H54 (cell line): Measurements from ENCODE around the gene GPRASP1.
"Not testable (repeated sequence)": the region's sequence is repeated elsewhere in the genome, so short reads cannot be mapped to it uniquely, and the experiment has no call there.

Experiments used
- DNase-seq: peaks from one replicate; pipeline ENCODE4 v3.0.0; 2011; ENCODE audit warnings: low spot score, mixed read lengths; ENCODE audit not compliant: insufficient read length
- FAIRE-seq: peaks from 3 replicates; lab custom pipeline; 2011; peaks lifted over from hg19 to GRCh38; lab: Jason Lieb, UNC
- POLR2A ChIP-seq: IDR thresholded peaks from 2 replicates; pipeline ENCODE4 v1.6.1; 2011; ENCODE audit warnings: low read depth, mild to moderate bottlenecking, low read length

Gene GPRASP1, protein sequence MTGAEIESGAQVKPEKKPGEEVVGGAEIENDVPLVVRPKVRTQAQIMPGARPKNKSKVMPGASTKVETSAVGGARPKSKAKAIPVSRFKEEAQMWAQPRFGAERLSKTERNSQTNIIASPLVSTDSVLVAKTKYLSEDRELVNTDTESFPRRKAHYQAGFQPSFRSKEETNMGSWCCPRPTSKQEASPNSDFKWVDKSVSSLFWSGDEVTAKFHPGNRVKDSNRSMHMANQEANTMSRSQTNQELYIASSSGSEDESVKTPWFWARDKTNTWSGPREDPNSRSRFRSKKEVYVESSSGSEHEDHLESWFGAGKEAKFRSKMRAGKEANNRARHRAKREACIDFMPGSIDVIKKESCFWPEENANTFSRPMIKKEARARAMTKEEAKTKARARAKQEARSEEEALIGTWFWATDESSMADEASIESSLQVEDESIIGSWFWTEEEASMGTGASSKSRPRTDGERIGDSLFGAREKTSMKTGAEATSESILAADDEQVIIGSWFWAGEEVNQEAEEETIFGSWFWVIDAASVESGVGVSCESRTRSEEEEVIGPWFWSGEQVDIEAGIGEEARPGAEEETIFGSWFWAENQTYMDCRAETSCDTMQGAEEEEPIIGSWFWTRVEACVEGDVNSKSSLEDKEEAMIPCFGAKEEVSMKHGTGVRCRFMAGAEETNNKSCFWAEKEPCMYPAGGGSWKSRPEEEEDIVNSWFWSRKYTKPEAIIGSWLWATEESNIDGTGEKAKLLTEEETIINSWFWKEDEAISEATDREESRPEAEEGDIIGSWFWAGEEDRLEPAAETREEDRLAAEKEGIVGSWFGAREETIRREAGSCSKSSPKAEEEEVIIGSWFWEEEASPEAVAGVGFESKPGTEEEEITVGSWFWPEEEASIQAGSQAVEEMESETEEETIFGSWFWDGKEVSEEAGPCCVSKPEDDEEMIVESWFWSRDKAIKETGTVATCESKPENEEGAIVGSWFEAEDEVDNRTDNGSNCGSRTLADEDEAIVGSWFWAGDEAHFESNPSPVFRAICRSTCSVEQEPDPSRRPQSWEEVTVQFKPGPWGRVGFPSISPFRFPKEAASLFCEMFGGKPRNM (N-terminal part only)

DNA sequence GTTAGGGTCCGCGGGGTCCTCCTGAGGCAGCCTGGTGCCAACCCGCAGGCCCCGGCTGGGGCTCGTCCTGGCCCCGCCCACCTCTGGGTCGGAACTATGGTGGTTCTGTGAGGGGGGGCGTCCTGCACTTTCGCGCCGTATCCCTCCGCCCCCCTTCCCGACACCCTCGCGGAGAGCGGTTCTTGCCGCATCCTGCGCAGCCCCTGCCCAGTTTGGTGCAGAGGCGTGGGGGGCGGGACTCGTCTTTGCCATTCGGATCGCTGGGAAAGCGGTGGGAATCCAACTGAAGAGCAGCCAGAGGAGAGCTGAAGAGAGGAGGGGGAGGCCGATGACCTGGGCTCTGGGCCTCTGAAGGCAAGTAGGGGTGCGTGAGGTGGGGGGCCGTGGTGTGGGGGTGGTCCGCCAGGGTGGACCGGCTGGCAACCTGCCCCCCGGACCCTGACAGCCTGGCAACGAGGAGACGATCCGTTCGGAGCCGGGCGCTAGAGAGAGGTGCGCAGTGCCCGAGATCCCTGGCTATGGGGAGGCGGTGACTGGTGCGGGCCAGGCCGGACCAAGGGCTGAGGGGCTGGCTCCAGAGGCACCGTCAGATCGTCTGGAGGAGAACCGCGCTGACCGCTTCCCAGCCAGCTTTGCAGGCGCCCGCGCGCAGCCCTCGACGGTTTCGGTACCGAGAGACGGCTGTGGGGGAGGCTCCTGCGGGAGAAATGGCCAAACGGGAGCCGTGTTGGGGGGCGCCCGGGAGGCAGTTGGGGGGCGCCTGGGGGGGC, at the start of gene GPRASP1:
TSS of gene GPRASP1 (plus strand) at position 242 of the 770 bp plus-strand sequence. CDS start 2,431 bp downstream, outside the sequence.
- DNase-seq (no peak), FAIRE-seq (no peak)
- no peak for TF ChIP-seq POLR2A

- TF ChIP-seq POLR2A = no peak
- no peak for FAIRE-seq
Measured at GRCh38 chrX:102604327-102604726, 47.0 kb upstream of the GPRASP1 start.

DNA sequence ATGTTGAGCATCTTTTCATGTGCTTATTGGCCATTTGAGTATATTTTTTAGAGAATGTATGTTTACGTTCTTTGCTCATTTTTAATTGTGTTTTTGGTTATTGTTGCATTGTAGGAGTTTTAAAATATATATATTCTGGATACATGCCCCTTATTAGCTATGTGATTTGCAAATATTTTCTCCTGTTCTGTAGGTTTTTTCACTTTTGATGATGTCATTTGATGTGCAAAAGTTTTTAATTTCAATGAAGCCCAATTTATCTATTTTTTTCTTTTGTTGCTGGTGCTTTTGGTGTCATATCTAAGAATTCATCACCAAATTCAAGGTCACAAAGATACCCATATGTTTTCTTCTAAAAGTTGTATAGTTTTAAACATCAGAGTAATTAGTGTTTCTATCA, 45.2 kb upstream of the GPRASP1 start:
- TF ChIP-seq POLR2A = no peak
- FAIRE-seq = no peak

More at GRCh38 chrX:102604327-102604726, 47.0 kb upstream of the GPRASP1 start:
- DNase-seq = no peak

GRCh38 chrX:102610905-102611304, 40.4 kb upstream of the GPRASP1 start:
- DNase-seq (no peak), FAIRE-seq (no peak)
- no peak for TF ChIP-seq POLR2A

More for the DNA sequence above, 45.2 kb upstream of the GPRASP1 start:
- DNase-seq = no peak

GRCh38 chrX:102624105-102624504, 27.2 kb upstream of the GPRASP1 start:
- no peak for DNase-seq
- no peak for TF ChIP-seq POLR2A
- no peak for FAIRE-seq

GRCh38 chrX:102627640-102628039, 23.6 kb upstream of the GPRASP1 start:
- no peak for DNase-seq
- FAIRE-seq = no peak
- TF ChIP-seq POLR2A = no peak

DNA sequence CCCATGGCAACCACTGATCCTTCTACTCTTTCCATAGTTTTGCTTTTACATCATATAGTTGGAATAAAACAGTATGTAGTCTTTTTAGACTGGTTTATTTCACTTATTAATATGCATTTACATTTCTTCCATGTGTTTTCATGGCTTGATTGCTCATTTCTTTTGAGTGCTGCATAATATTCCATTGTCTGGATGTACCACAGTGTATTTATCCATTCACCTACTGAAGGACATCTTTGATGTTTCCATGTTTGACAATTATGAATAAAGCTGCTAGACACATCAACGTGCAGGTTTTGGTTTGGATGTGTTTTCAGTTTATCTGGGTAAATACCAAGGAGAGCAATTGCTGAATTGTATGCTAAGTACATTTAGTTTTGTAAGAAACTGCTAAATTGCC, 13.7 kb upstream of the GPRASP1 start:
- no peak for DNase-seq
- FAIRE-seq = no peak
- no peak for TF ChIP-seq POLR2A

- no peak for TF ChIP-seq POLR2A
- DNase-seq = no peak
- no peak for FAIRE-seq
Measured at GRCh38 chrX:102650903-102651241, 411 bp upstream of the GPRASP1 start.

- no peak for DNase-seq
- TF ChIP-seq POLR2A = no peak
- no peak for FAIRE-seq
Measured at GRCh38 chrX:102652031-102652688, 877 bp downstream of the GPRASP1 start.

GRCh38 chrX:102654696-102655095, 3.4 kb downstream of the GPRASP1 start:
- TF ChIP-seq POLR2A = no peak
- no peak for FAIRE-seq
- no peak for DNase-seq

- TF ChIP-seq POLR2A = no peak
- FAIRE-seq (no peak), DNase-seq (no peak)
Measured at GRCh38 chrX:102658556-102658955, 7.3 kb downstream of the GPRASP1 start.

DNA sequence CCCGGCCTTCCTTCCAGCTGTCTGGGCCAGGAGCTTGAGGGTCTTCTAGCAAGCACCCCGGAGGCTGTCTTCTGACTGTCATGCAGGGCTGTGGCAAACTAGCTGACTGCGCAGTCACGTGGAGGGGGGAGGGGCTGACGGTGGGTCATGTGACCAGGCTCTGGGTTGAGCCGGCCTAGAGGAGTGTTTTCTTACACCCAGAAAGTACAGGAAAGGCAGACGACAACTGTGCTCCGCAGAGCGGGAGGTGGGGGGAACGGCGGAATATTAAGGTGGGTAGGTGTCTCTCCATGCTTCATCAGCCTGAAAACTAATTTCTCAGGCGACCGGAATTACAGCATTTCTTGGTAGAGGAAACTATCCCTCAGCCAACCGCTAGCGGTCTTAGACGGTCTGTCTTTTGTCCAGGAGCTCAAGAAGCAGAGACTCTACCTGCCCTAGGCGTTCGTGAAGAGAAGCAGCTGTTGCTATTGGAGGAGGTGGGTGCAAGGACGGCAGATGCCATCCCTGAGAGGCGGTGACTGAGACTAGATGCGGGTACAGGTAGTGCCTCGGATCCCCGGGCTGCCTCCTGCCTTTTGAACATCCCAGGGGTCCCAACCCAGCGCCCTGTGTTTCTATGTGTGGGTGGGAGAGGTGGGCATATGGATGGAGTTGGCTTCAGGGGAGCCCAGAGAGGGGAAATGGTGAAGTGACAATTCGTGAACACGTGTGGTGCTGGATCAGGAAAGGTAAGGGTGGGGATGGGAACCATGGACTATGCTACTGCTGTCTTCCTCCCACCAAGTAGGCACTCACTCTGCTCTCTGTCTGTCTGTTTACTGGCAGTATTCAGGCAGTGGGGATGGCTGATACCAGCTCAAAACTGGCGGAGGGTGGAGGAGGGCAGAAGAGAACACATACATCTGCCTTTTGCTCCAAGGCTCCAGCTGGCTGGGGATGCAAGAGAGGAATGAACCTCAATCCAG, 8.8 kb downstream of the GPRASP1 start:
- no peak for TF ChIP-seq POLR2A
- FAIRE-seq (no peak), DNase-seq (no peak)

DNA sequence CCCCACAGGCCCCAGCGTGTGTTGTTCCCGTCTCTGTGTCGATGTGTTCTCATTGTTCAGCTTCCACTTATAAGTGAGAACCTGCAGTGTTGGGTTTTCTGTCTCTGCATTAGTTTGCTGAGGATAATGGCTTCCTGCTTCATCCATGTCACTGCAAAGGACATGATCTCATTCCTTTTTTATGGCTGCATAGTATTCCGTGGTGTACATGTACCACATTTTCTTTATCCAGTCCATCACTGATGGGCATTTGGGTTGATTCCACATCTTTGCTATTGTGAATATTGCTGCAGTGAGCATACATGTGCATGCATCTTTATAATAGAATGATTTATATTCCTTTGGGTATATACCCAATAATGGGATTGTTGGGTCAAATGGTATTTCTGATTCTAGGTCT, 12.5 kb downstream of the GPRASP1 start:
- not testable (repeated sequence) for DNase-seq, FAIRE-seq

- not testable (repeated sequence) for FAIRE-seq, DNase-seq
Measured at GRCh38 chrX:102667034-102667433, 15.8 kb downstream of the GPRASP1 start.
